Measurements from ENCODE around the gene KIAA0753. TPM values are rescaled to one million over a fixed set of nuclear protein-coding genes. Genes with fewer than 3 reads are reported as not detected.

The KIAA0753 gene
- total and polyA plus RNA-seq, 2 of the 13 experiments (the other 11 are each of a cell fraction or from before 2014, with no cell fraction given): 5.2 to 9.1 TPM

DNA sequence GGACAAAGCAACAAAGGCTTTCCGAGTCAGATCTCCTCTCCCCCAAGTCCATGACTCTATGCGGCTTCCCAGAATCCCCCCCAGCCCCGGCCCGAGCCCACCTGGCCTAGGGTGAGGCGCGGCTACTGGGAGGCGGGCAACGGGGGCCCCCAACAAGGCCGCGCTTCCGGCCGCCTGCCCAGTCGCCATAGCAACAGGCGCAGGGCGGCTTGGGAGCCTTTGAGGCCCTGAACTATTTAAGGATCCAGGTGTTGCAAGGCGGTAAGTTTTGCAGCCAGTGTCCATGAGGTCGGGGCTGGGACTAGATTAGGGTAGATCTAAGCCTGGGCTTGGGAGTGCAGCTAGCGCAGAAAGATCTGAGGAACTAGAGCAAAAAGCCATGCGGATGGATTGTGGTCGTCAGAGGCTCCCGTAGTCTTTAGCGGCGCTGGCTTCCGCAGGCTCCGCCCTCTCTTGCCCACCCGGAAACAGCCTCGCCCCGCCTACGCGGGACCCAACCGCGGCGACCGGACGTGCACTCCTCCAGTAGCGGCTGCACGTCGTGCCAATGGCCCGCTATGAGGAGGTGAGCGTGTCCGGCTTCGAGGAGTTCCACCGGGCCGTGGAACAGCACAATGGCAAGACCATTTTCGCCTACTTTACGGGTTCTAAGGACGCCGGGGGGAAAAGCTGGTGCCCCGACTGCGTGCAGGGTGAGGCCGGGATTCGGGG, at the start of gene KIAA0753, which contains the start of gene TXNDC17 (continued):
- TF ChIP-seq ZNF337 (CRISPR knock-in tag; IDR thresholded peaks at IDR 0.05; ENCODE audit: borderline replicate concordance, low read depth) (peak; percentile 95; the same call in 1 of the 2 replicates), ZNF83 (CRISPR knock-in tag; IDR thresholded peaks at IDR 0.05; ENCODE audit: borderline replicate concordance) (no peak), NFATC3 (CRISPR knock-in tag; IDR thresholded peaks at IDR 0.05) (peak; percentile 78; the same call in 1 of the 2 replicates), ZNF12 (CRISPR knock-in tag; IDR thresholded peaks at IDR 0.05) (peak; percentile 42; the same call in 1 of the 2 replicates), SNRNP70 (IDR thresholded peaks at IDR 0.05; ENCODE audit: low read depth, low read length) (no peak), ZNF235 (CRISPR knock-in tag; IDR thresholded peaks at IDR 0.05; ENCODE audit: borderline replicate concordance) (no peak), ZNF329 (CRISPR knock-in tag; IDR thresholded peaks at IDR 0.05; ENCODE audit: low read depth) (no peak), ZNF33A (CRISPR knock-in tag; IDR thresholded peaks at IDR 0.05; ENCODE audit: borderline replicate concordance) (no peak), RXRA (CRISPR knock-in tag; IDR thresholded peaks at IDR 0.05) (peak; percentile 64), REL (CRISPR knock-in tag; conservative IDR thresholded peaks at IDR 0.05) (no peak), PLRG1 (conservative IDR thresholded peaks at IDR 0.05) (no peak), NFKBIZ (CRISPR knock-in tag; IDR thresholded peaks at IDR 0.05) (peak; percentile 58; the same call in 1 of the 2 replicates), RAD21 (CRISPR knock-in tag; IDR thresholded peaks at IDR 0.05) (no peak), ZNF253 (CRISPR knock-in tag; IDR thresholded peaks at IDR 0.05; ENCODE audit: borderline replicate concordance) (0 out of 2 replicates have a peak, but pooled peaks have one; percentile 57)
- TF ChIP-seq, protein P1, sequence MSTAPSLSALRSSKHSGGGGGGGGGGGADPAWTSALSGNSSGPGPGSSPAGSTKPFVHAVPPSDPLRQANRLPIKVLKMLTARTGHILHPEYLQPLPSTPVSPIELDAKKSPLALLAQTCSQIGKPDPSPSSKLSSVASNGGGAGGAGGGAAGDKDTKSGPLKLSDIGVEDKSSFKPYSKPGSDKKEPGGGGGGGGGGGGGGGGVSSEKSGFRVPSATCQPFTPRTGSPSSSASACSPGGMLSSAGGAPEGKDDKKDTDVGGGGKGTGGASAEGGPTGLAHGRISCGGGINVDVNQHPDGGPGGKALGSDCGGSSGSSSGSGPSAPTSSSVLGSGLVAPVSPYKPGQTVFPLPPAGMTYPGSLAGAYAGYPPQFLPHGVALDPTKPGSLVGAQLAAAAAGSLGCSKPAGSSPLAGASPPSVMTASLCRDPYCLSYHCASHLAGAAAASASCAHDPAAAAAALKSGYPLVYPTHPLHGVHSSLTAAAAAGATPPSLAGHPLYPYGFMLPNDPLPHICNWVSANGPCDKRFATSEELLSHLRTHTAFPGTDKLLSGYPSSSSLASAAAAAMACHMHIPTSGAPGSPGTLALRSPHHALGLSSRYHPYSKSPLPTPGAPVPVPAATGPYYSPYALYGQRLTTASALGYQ (CRISPR knock-in tag; IDR thresholded peaks at IDR 0.05): no peak; the same call in 1 of the 2 replicates
- TF ChIP-seq, protein P2, sequence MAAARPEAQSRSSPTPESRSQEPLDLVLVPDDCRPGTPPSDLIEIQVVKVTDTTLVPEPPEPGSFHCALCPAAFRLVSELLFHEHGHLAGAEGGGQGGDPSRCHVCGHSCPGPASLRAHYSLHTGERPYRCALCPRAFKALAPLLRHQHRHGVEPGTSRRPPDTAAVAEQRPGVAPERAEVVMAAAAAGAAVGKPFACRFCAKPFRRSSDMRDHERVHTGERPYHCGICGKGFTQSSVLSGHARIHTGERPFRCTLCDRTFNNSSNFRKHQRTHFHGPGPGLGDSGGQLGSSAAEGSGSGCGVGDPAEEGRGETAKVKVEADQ (CRISPR knock-in tag; IDR thresholded peaks at IDR 0.05; ENCODE audit: borderline replicate concordance): peak; percentile 77
- TF ChIP-seq, protein P3, sequence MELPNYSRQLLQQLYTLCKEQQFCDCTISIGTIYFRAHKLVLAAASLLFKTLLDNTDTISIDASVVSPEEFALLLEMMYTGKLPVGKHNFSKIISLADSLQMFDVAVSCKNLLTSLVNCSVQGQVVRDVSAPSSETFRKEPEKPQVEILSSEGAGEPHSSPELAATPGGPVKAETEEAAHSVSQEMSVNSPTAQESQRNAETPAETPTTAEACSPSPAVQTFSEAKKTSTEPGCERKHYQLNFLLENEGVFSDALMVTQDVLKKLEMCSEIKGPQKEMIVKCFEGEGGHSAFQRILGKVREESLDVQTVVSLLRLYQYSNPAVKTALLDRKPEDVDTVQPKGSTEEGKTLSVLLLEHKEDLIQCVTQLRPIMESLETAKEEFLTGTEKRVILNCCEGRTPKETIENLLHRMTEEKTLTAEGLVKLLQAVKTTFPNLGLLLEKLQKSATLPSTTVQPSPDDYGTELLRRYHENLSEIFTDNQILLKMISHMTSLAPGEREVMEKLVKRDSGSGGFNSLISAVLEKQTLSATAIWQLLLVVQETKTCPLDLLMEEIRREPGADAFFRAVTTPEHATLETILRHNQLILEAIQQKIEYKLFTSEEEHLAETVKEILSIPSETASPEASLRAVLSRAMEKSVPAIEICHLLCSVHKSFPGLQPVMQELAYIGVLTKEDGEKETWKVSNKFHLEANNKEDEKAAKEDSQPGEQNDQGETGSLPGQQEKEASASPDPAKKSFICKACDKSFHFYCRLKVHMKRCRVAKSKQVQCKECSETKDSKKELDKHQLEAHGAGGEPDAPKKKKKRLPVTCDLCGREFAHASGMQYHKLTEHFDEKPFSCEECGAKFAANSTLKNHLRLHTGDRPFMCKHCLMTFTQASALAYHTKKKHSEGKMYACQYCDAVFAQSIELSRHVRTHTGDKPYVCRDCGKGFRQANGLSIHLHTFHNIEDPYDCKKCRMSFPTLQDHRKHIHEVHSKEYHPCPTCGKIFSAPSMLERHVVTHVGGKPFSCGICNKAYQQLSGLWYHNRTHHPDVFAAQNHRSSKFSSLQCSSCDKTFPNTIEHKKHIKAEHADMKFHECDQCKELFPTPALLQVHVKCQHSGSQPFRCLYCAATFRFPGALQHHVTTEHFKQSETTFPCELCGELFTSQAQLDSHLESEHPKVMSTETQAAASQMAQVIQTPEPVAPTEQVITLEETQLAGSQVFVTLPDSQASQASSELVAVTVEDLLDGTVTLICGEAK (IDR thresholded peaks at IDR 0.05): no peak
- TF ChIP-seq, protein P3 (CRISPR knock-in tag; IDR thresholded peaks at IDR 0.05): peak; percentile 32
